ENCODE results near the gene ASIP.
"Not testable (repeated sequence)": the region's sequence is repeated elsewhere in the genome, so short reads cannot be mapped to it uniquely, and the experiment has no call there.

ASIP gene

DNA sequence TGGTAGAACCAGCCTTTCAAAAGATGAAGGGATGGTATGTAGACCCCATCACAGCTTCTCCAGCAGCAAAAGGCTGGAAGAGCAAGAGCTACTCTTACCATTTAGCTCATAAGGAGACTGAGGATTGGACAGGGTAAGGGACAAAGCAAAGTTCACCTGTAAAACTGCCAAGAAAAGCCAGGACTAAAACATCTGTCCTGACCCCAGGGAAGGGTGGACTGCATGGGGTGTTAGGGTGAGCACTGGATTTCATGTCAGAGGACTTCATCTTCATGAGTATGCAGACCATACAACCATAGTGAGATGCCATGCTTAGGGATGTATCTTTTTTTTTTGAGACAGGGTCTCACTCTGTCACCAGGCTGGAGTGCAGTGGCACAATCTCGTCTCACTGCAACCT lies 42.6 kb downstream of the ASIP start:
- no peak overlapping the region for H3K4me3 ChIP-seq (ENCODE audit: low read depth, low read length)
- no peak for DNase-seq (ENCODE audit: low read depth)
- TF ChIP-seq, protein P1, sequence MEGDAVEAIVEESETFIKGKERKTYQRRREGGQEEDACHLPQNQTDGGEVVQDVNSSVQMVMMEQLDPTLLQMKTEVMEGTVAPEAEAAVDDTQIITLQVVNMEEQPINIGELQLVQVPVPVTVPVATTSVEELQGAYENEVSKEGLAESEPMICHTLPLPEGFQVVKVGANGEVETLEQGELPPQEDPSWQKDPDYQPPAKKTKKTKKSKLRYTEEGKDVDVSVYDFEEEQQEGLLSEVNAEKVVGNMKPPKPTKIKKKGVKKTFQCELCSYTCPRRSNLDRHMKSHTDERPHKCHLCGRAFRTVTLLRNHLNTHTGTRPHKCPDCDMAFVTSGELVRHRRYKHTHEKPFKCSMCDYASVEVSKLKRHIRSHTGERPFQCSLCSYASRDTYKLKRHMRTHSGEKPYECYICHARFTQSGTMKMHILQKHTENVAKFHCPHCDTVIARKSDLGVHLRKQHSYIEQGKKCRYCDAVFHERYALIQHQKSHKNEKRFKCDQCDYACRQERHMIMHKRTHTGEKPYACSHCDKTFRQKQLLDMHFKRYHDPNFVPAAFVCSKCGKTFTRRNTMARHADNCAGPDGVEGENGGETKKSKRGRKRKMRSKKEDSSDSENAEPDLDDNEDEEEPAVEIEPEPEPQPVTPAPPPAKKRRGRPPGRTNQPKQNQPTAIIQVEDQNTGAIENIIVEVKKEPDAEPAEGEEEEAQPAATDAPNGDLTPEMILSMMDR (IDR thresholded peaks at IDR 0.05; ENCODE audit: control insufficient read depth, extremely low read depth, insufficient read depth), result no peak

DNA sequence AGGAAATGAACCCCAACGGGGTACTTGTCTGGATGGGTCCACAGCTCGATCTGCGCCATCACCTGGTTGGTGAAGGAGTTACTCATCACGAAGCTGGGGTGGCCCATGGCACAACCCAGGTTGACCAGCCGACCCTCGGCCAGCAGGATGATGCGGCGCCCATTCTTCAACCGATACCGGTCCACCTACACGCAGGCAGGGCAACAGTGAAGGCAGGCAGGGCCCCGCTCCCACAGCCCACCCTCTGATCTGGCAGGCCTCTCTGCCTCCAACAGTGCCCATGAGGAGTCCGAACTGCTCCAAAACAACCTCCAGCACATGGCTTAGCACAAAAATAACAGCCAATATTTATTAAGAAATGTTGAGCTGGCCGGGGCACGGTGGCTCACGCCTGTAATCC lies 44.2 kb downstream of the ASIP start:
- no peak overlapping the region for H3K4me3 ChIP-seq (ENCODE audit: low read depth, low read length)
- TF ChIP-seq, protein P1 (IDR thresholded peaks at IDR 0.05; ENCODE audit: control insufficient read depth, extremely low read depth, insufficient read depth), result no peak
- no peak for DNase-seq (ENCODE audit: low read depth)

DNA sequence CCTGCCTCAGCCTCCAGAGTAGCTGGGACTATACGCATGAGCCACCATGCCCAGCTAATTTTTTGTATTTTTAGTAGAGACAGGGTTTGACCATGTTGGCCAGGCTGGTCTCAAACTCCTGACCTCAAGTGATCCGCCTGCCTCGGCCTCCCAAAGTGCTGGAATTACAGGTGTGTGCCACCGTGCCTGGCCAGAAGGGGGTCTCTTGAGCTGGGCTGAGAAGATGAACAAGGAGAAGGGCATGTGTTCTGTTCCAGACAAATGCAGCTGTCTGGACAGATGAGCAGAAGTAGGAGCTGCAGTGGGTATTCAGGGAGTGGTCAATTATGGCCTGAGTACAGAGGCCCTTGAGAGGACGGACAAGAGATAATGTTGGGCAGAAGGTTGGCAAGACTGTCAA lies 46.3 kb downstream of the ASIP start:
- DNase-seq (ENCODE audit: low read depth); H3K4me3 ChIP-seq (ENCODE audit: low read depth, low read length): not testable (repeated sequence)

DNA sequence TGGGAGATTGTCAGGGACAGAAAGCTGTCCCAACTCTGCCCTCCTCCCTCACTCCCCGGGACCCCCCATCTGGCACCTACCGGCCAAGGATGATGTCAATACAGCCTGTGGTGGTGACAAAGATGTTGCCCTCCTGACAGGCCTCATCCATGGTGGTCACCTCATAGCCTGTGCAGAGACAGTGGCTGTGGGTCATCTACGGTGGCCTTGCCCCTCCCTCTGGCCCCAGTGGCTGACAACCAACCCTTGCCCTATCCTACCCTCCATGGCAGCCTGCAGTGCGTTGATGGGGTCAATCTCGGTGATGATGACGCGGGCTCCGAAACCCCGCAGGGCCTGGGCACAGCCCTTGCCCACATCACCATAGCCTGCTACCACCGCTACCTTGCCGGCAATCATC lies 49.2 kb downstream of the ASIP start:
- TF ChIP-seq, protein P1 (IDR thresholded peaks at IDR 0.05; ENCODE audit: control insufficient read depth, extremely low read depth, insufficient read depth), result no peak
- no peak for DNase-seq (ENCODE audit: low read depth)

DNA sequence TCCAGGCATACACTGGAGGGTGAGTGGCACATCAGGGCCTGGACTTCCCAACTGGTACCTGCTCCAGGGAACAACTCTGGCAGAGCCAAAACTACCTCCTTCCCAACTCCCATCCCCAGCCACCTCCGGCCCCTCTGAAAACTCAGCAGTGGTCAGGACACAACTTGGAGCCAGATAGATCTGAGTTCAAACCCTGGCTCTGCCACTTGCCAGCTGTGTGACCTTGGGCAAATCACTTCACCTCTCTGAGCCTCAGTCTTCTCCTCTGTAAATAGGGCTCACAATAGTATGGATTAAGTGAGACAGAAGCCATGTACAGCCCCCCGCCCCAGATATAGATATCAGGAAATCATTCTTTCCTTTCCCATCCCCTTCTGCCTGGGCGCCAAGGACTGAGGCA lies 51.3 kb downstream of the ASIP start:
- no peak for DNase-seq (ENCODE audit: low read depth)
- H3K4me3 ChIP-seq (ENCODE audit: low read depth, low read length), result no peak overlapping the region
- TF ChIP-seq, protein P1 (IDR thresholded peaks at IDR 0.05; ENCODE audit: control insufficient read depth, extremely low read depth, insufficient read depth), result no peak

More for the DNA sequence above, 49.2 kb downstream of the ASIP start:
- H3K4me3 ChIP-seq (ENCODE audit: low read depth, low read length), result no peak overlapping the region

DNA sequence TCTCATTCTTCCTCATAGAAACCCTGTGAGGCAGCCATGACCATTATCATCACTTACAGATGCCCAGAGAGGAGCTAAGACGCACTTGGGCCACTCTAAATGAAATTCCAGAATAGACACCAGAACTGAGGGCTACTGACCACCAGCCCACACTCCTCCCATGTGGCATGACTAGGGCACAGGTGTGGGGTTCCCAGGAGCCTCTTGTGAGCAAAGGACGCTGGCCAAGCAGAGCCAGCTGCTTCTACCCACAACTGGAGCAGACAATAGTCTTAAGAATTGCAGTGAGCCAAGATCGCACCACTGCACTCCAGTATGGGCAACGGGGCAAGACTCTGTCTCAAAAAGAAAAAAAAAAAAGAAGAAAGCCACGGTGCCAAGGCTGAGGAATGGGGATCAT lies 51.9 kb downstream of the ASIP start:
- no peak overlapping the region for H3K4me3 ChIP-seq (ENCODE audit: low read depth, low read length)
- DNase-seq (ENCODE audit: low read depth), result no peak
- TF ChIP-seq, protein P1 (IDR thresholded peaks at IDR 0.05; ENCODE audit: control insufficient read depth, extremely low read depth, insufficient read depth), result no peak

DNA sequence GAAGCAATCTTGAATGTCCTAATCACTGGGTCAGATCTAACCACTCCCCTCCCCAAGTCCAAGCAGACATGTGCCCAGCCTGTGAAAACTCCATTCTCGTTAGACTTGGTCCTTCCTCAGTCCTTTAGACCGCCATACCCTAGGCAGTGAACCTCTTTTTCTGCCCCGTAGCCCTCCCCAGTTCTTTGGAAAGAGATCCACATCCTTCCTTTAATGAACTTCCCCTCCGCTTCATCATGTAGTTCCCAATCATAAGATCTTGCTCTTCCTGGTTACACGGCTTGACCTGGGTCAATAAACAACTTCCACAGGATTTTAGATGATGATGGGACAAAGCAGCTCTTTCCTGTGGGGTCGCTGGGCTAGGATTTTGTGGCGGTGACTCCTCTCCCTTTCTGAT lies 52.4 kb downstream of the ASIP start:
- no peak for DNase-seq (ENCODE audit: low read depth)
- TF ChIP-seq, protein P1 (IDR thresholded peaks at IDR 0.05; ENCODE audit: control insufficient read depth, extremely low read depth, insufficient read depth), result no peak
- no peak overlapping the region for H3K4me3 ChIP-seq (ENCODE audit: low read depth, low read length)
